ENCODE measurements around the gene RAD51B. TPM values are rescaled to one million over a fixed set of nuclear protein-coding genes. Genes with fewer than 3 reads are reported as not detected.
A peak's percentile ranks its signal among the peaks of the same experiment; 100 is the strongest.

RAD51B gene
- total RNA-seq, 6 experiments from 2014 or later, result 2.7 to 5.8 (median 4.3) TPM

- ATAC-seq (no peak), DNase-seq (no peak)
- peaks cover 0 to 49% (median 14%) of the 10 kb centered on the region in 4 donors for H3K4me1 ChIP-seq
- H3K36me3 ChIP-seq, result no peaks in the 10 kb centered on the region
- intact Hi-C loops (cut with DNase I), result no loop called here
- TF ChIP-seq CTCF (IDR thresholded peaks at IDR 0.05), result no peak
- TF ChIP-seq POLR2A (IDR thresholded peaks at IDR 0.05), result no peak
- no peak overlapping the region for H3K4me3 ChIP-seq
- no peaks in the 10 kb centered on the region for H3K27me3 ChIP-seq
- peak overlapping the region; percentile 1 to 93 (median 49) for H3K27ac ChIP-seq
- H3K9me3 ChIP-seq, result no peaks in the 10 kb centered on the region
- 66% methylated on average over 3 of the region's 3 CpGs for WGBS (ENCODE audit: insufficient coverage, low coverage, low lambda C conversion rate, missing lambda C conversion rate)
Measured at GRCh38 chr14:68230202-68230949, 410.8 kb downstream of the RAD51B start.

- Histone ChIP-seq H3K9me3 (no peaks in the 10 kb centered on the region), H3K36me3 (no peaks in the 10 kb centered on the region), H3K4me1 (peaks cover 0 to 49% (median 14%) of the 10 kb centered on the region in 4 donors), H3K4me3 (no peak overlapping the region), H3K27ac (peak overlapping the region; percentile 80 to 93 (median 84)), H3K27me3 (no peaks in the 10 kb centered on the region)
- peak; percentile 58 to 60 (median 60) for DNase-seq
- intact Hi-C loops (cut with DNase I), result no loop called here
- ATAC-seq, result peak in 3 of 4 donors; percentile 41 to 61 (median 46)
- TF ChIP-seq CTCF (IDR thresholded peaks at IDR 0.05), result no peak
- TF ChIP-seq POLR2A (IDR thresholded peaks at IDR 0.05), result no peak
- 59% methylated on average over 2 of the region's 2 CpGs for WGBS (ENCODE audit: insufficient coverage, low coverage, low lambda C conversion rate, missing lambda C conversion rate)
Measured at GRCh38 chr14:68230950-68231717, 411.6 kb downstream of the RAD51B start.

- Histone ChIP-seq H3K4me3 (no peak overlapping the region), H3K9me3 (no peaks in the 10 kb centered on the region), H3K36me3 (no peaks in the 10 kb centered on the region), H3K4me1 (peaks cover 0 to 57% (median 14%) of the 10 kb centered on the region in 4 donors), H3K27me3 (no peaks in the 10 kb centered on the region), H3K27ac (peak overlapping the region; percentile 80 to 93 (median 84))
- TF ChIP-seq CTCF (IDR thresholded peaks at IDR 0.05) (no peak), POLR2A (IDR thresholded peaks at IDR 0.05) (no peak)
- peak in 1 of 4 donors; percentile 3 for ATAC-seq
- WGBS (ENCODE audit: insufficient coverage, low coverage, low lambda C conversion rate, missing lambda C conversion rate), result 30% methylated on average over 1 of the region's 1 CpG
- DNase-seq, result no peak
- intact Hi-C loops (cut with DNase I), result no loop called here
Measured at GRCh38 chr14:68231898-68232297, 412.3 kb downstream of the RAD51B start.

- Histone ChIP-seq H3K4me3 (no peak overlapping the region), H3K27me3 (no peaks in the 10 kb centered on the region), H3K36me3 (no peaks in the 10 kb centered on the region), H3K4me1 (peaks cover 0 to 62% (median 14%) of the 10 kb centered on the region in 4 donors), H3K27ac (peak overlapping the region; percentile 80 to 93 (median 84)), H3K9me3 (no peaks in the 10 kb centered on the region)
- WGBS (ENCODE audit: insufficient coverage, low coverage, low lambda C conversion rate, missing lambda C conversion rate), result 15% methylated on average over 2 of the region's 2 CpGs
- no peak for TF ChIP-seq CTCF (IDR thresholded peaks at IDR 0.05)
- no peak for TF ChIP-seq POLR2A (IDR thresholded peaks at IDR 0.05)
- ATAC-seq (peak; percentile 83 to 94 (median 90)), DNase-seq (peak in 2 of 3 donors; percentile 22 to 75)
- intact Hi-C loops (cut with DNase I), result no loop called here
Measured at GRCh38 chr14:68232300-68233055, 412.9 kb downstream of the RAD51B start.
